SK-N-SH treated with all-trans-retinoic acid at 6 μM for 48 hours (cell line): ENCODE results near the gene CXCL14.

ENCODE experiments used
- TCF4 ChIP-seq: fragments of 250-450 bp; sonication (Bioruptor Pico); IDR thresholded peaks from 2 replicates; pipeline ENCODE4 v1.8.0; 2021; ENCODE audit warnings: mild to moderate bottlenecking, moderate library complexity, borderline replicate concordance
- ZC3H10 ChIP-seq: fragments of 250-450 bp; sonication (Bioruptor Pico); IDR thresholded peaks from 2 replicates; pipeline ENCODE4 v1.5.1; 2021; ENCODE audit warnings: mild to moderate bottlenecking, moderate library complexity
- TF ChIP-seq, protein P1 (sequence below): fragments of 250-450 bp; sonication (Bioruptor Pico); IDR thresholded peaks from 2 replicates; pipeline ENCODE4 v1.5.1; 2021; ENCODE audit warnings: mild to moderate bottlenecking, moderate library complexity

DNA sequence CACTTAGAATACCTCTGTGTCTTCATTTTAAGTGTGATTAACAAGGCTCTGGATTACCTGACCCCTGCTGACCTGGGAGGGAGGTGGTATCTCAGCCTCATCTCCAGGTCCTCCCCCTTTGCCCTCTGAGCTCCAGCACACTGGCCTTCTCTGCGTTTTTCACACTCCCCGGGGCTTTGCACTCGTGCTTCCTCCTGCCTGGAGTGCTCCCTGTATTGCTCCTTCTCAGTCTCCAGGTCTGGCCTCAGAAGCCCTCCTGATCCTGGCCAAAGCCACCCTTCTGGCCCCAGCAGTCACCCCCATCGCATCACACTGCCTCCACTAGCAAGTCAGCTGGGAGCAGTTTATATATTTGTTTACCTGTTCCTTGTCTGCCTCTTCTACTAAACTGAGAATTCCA, 29.4 kb downstream of the CXCL14 start:
- TF ChIP-seq, protein P1, sequence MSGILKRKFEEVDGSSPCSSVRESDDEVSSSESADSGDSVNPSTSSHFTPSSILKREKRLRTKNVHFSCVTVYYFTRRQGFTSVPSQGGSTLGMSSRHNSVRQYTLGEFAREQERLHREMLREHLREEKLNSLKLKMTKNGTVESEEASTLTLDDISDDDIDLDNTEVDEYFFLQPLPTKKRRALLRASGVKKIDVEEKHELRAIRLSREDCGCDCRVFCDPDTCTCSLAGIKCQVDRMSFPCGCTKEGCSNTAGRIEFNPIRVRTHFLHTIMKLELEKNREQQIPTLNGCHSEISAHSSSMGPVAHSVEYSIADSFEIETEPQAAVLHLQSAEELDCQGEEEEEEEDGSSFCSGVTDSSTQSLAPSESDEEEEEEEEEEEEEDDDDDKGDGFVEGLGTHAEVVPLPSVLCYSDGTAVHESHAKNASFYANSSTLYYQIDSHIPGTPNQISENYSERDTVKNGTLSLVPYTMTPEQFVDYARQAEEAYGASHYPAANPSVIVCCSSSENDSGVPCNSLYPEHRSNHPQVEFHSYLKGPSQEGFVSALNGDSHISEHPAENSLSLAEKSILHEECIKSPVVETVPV (CRISPR knock-in tag), result no peak
- TF ChIP-seq TCF4 (no peak), ZC3H10 (no peak)
